Hepatocyte (in vitro differentiated cells): ENCODE measurements around the gene ZPBP2. TPM values are rescaled to one million over a fixed set of nuclear protein-coding genes. Genes with fewer than 3 reads are reported as not detected.
"Not testable (repeated sequence)": the region's sequence is repeated elsewhere in the genome, so short reads cannot be mapped to it uniquely, and the experiment has no call there.

Source experiments
- DNase-seq: peaks from one replicate; pipeline ENCODE4 v3.0.0-alpha.2; 2016; ENCODE audit warnings: low spot score
- H2AFZ ChIP-seq: fragments of 200-600 bp; sonication (generic); 2 replicates; pipeline ENCODE4 v1.6.0; 2016; ENCODE audit warnings: antibody characterized with exemption, mild to moderate bottlenecking
- H3K27ac ChIP-seq: fragments of 200-600 bp; sonication (generic); 2 replicates; pipeline ENCODE4 v1.5.1; 2016; ENCODE audit warnings: mild to moderate bottlenecking
- H3K27me3 ChIP-seq: fragments of 200-600 bp; sonication (generic); 2 replicates; pipeline ENCODE4 v1.6.1; 2016
- H3K36me3 ChIP-seq: fragments of 200-600 bp; sonication (generic); replicated peaks from 2 replicates; pipeline ENCODE4 v1.5.1; 2016; ENCODE audit warnings: low read depth; ENCODE audit not compliant: insufficient read depth
- H3K4me1 ChIP-seq: fragments of 200-600 bp; sonication (generic); 2 replicates; pipeline ENCODE4 v1.5.1; 2016; ENCODE audit warnings: mild to moderate bottlenecking, moderate library complexity; ENCODE audit not compliant: insufficient read depth
- H3K4me2 ChIP-seq: fragments of 200-600 bp; sonication (generic); 2 replicates; pipeline ENCODE4 v1.6.0; 2016
- H3K4me3 ChIP-seq: fragments of 200-600 bp; sonication (generic); 2 replicates; pipeline ENCODE4 v1.5.1; 2016; ENCODE audit warnings: mild to moderate bottlenecking
- H3K79me2 ChIP-seq: fragments of 200-600 bp; sonication (generic); 2 replicates; pipeline ENCODE4 v1.6.0; 2017; ENCODE audit warnings: mild to moderate bottlenecking
- H3K9me2 ChIP-seq: fragments of 200-600 bp; sonication (generic); replicated peaks from 2 replicates; pipeline ENCODE4 v1.6.0; 2017; ENCODE audit warnings: mild to moderate bottlenecking; ENCODE audit not compliant: insufficient read depth
- H3K9me3 ChIP-seq: fragments of 200-600 bp; sonication (generic); 2 replicates; pipeline ENCODE4 v1.5.1; 2016; ENCODE audit warnings: low read depth, mild to moderate bottlenecking
- H4K20me1 ChIP-seq: fragments of 200-600 bp; sonication (generic); 2 replicates; pipeline ENCODE4 v1.6.0; 2016; ENCODE audit warnings: mild to moderate bottlenecking; ENCODE audit not compliant: insufficient read depth, poor library complexity, severe bottlenecking
- CTCF ChIP-seq: fragments of 200-600 bp; sonication (generic); IDR thresholded peaks from 2 replicates; pipeline ENCODE4 v1.5.1; 2016; ENCODE audit warnings: antibody characterized with exemption, mild to moderate bottlenecking; ENCODE audit not compliant: poor library complexity
- EZH2 ChIP-seq: fragments of 200-600 bp; sonication (generic); IDR thresholded peaks from 2 replicates; pipeline ENCODE4 v1.6.1; 2016; ENCODE audit warnings: antibody characterized with exemption, mild to moderate bottlenecking, borderline replicate concordance
- EZH2phosphoT487 ChIP-seq: fragments of 200-600 bp; sonication (generic); IDR thresholded peaks from one replicate; pipeline ENCODE4 v1.6.1; 2018; ENCODE audit warnings: antibody characterized with exemption, mild to moderate bottlenecking, low read depth, moderate library complexity; ENCODE audit not compliant: unreplicated experiment, severe bottlenecking
- WGBS: methylation state at CpG from one replicate; pipeline ENCODE4 v1.1.6; 2016; ENCODE audit warnings: low lambda C conversion rate; ENCODE audit errors: missing lambda C conversion rate; 5-methylcytosine and 5-hydroxymethylcytosine counted together
- polyA plus RNA-seq: library from polyadenylated mRNA; unstranded; fragments of >200 nt; fragmentation: Nextera tagmentation; extraction: Ambion mirVana; gene quantifications from 2 replicates; pipeline ENCODE4 v1.2.1, GENCODE V29; 2016
- total RNA-seq: library from RNA; depleted of rRNA; stranded (reverse); fragments of >200 nt; gene quantifications from 2 replicates; pipeline ENCODE4 v1.2.3, GENCODE V29; 2014

Gene ZPBP2
- total and polyA plus RNA-seq, 2 experiments from 2014 or later, result not detected

- H3K27ac ChIP-seq, result no peak overlapping the region
- 86% methylated on average over 8 of the region's 8 CpGs for WGBS
- no peak overlapping the region for H3K4me2 ChIP-seq
Measured at GRCh38 chr17:39845052-39845846, 22.8 kb upstream of the ZPBP2 start.

GRCh38 chr17:39846205-39846604 lies 21.8 kb upstream of the ZPBP2 start:
- Histone ChIP-seq H3K4me3 (no peak overlapping the region), H3K79me2 (no peaks in the 10 kb centered on the region), H3K9me3 (no peaks in the 10 kb centered on the region), H3K4me1 (no peaks in the 10 kb centered on the region), H3K36me3 (no peaks in the 10 kb centered on the region), H4K20me1 (no peaks in the 10 kb centered on the region), H2AFZ (no peak overlapping the region), H3K27me3 (peaks cover 18% of the 10 kb centered on the region), H3K27ac (no peak overlapping the region), H3K9me2 (no peaks in the 10 kb centered on the region), H3K4me2 (no peak overlapping the region)
- TF ChIP-seq CTCF, result no peak
- TF ChIP-seq EZH2phosphoT487, result no peak
- 81% methylated on average over 4 of the region's 4 CpGs for WGBS
- DNase-seq, result no peak

More at GRCh38 chr17:39845052-39845846, 22.8 kb upstream of the ZPBP2 start:
- H3K9me2 ChIP-seq, result no peaks in the 10 kb centered on the region
- peaks cover 18% of the 10 kb centered on the region for H3K27me3 ChIP-seq
- H2AFZ ChIP-seq, result no peak overlapping the region
- no peaks in the 10 kb centered on the region for H3K79me2 ChIP-seq
- no peaks in the 10 kb centered on the region for H3K36me3 ChIP-seq
- H4K20me1 ChIP-seq, result no peaks in the 10 kb centered on the region
- no peak overlapping the region for H3K4me3 ChIP-seq
- no peaks in the 10 kb centered on the region for H3K4me1 ChIP-seq
- TF ChIP-seq EZH2 (no peak), EZH2phosphoT487 (no peak), CTCF (no peak)
- no peak for DNase-seq
- H3K9me3 ChIP-seq, result no peaks in the 10 kb centered on the region

- no peak overlapping the region for H2AFZ ChIP-seq
- H3K4me3 ChIP-seq, result no peak overlapping the region
Measured at GRCh38 chr17:39848600-39848999, 19.4 kb upstream of the ZPBP2 start.

GRCh38 chr17:39850186-39850585 lies 17.8 kb upstream of the ZPBP2 start:
- not testable (repeated sequence) for H3K79me2 ChIP-seq, H3K36me3 ChIP-seq, H4K20me1 ChIP-seq, H3K4me3 ChIP-seq, H3K9me2 ChIP-seq, H3K4me1 ChIP-seq, H3K9me3 ChIP-seq, H2AFZ ChIP-seq, H3K4me2 ChIP-seq, DNase-seq, H3K27ac ChIP-seq
- peaks cover 18% of the 10 kb centered on the region for H3K27me3 ChIP-seq

More at GRCh38 chr17:39848600-39848999, 19.4 kb upstream of the ZPBP2 start:
- H3K27me3 ChIP-seq, result peaks cover 18% of the 10 kb centered on the region
- no peaks in the 10 kb centered on the region for H3K9me3 ChIP-seq
- no peaks in the 10 kb centered on the region for H4K20me1 ChIP-seq
- DNase-seq, result no peak
- no peaks in the 10 kb centered on the region for H3K4me1 ChIP-seq
- H3K79me2 ChIP-seq, result no peaks in the 10 kb centered on the region
- H3K9me2 ChIP-seq, result no peaks in the 10 kb centered on the region
- no peak overlapping the region for H3K27ac ChIP-seq
- 77% methylated on average over 4 of the region's 4 CpGs for WGBS
- H3K4me2 ChIP-seq, result no peak overlapping the region
- TF ChIP-seq EZH2phosphoT487 (no peak), EZH2 (no peak), CTCF (no peak)
- no peaks in the 10 kb centered on the region for H3K36me3 ChIP-seq
